ENCODE data around the gene WDR82.

DNA sequence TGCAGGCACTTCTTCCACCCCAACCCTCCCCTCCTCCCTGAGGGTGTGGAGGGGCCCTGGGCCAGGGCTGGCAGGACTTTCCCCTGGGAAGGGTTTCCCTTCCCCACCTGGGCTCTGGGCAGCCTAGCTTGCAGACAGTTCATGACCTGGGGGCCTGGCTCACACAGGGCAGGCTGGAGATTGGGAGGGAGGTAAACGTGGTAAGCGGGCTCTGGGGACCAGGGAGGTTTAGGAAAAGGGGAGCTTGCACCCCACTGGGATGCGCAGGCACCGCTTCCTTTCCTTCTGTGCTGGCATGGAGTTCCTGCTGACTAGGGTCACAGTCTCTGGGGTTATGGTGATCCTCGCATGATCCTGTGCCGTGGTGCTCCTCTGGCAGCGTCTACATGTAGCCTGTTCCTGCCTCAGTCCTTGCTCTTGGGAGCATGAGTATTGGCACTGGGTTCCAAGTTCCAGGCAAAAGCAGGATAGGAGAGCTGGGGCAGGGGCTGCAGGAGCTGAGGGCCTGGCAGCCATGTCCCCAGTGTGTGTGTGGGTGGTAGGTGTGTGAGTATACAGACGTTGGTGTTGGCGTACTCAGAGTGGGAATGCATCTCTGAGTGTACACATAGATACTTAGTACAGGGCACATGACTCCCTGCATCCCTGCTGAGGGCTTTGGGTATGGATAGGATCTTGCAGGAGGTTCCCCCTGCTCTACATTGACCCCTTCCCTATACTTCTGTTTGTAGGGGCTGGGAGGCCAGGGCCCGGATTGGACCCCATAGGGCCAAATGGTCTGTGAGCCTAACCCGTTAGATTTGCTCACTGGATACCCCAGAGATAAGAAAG, 16.1 kb upstream of the WDR82 start:
- TF ChIP-seq, protein P1, sequence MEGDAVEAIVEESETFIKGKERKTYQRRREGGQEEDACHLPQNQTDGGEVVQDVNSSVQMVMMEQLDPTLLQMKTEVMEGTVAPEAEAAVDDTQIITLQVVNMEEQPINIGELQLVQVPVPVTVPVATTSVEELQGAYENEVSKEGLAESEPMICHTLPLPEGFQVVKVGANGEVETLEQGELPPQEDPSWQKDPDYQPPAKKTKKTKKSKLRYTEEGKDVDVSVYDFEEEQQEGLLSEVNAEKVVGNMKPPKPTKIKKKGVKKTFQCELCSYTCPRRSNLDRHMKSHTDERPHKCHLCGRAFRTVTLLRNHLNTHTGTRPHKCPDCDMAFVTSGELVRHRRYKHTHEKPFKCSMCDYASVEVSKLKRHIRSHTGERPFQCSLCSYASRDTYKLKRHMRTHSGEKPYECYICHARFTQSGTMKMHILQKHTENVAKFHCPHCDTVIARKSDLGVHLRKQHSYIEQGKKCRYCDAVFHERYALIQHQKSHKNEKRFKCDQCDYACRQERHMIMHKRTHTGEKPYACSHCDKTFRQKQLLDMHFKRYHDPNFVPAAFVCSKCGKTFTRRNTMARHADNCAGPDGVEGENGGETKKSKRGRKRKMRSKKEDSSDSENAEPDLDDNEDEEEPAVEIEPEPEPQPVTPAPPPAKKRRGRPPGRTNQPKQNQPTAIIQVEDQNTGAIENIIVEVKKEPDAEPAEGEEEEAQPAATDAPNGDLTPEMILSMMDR (IDR thresholded peaks at IDR 0.05), result no peak
- no peak for TF ChIP-seq POLR2A (IDR thresholded peaks at IDR 0.05)
- TF ChIP-seq EP300 (IDR thresholded peaks at IDR 0.05; ENCODE audit: low read depth), result no peak
